SK-N-SH (cell line): ENCODE results near the gene BEND3. TPM values are rescaled to one million over a fixed set of nuclear protein-coding genes. Genes with fewer than 3 reads are reported as not detected.

ENCODE experiments used
- CTCF ChIA-PET: fragments of 300-600, 350-600 bp; formaldehyde crosslinking; extraction: SDS; loops from one replicate; lab custom pipeline; 2021; lab: Yijun Ruan, JAX
- POLR2A ChIA-PET: fragments of 350-600 bp; sonication (Branson Sonifier 250); formaldehyde crosslinking; extraction: SDS; loops from one replicate; lab custom pipeline; 2020; ENCODE audit warnings: antibody characterized with exemption, inconsistent platforms; lab: Yijun Ruan, JAX
- DNase-seq: peaks from one replicate; pipeline ENCODE4 v3.0.0; 2012
- H2AFZ ChIP-seq: fragments of 200-600 bp; sonication (generic); 2 replicates; pipeline ENCODE4 v1.8.1; 2016; ENCODE audit warnings: antibody characterized with exemption, mild to moderate bottlenecking, low read depth
- H3F3A ChIP-seq: fragments of 200-600 bp; sonication (generic); replicated peaks from 2 replicates; pipeline ENCODE3; 2016; ENCODE audit warnings: antibody characterized with exemption, mild to moderate bottlenecking; ENCODE audit not compliant: insufficient read depth
- H3K27ac ChIP-seq, 2 experiments: fragments of 200-500 bp in 1 of 2; fragments of 200-600 bp in 1 of 2; sonication (Bioruptor generic) in 1 of 2; sonication (generic), shearing (Covaris generic) in 1 of 2; 2 replicates each; pipeline versions ENCODE4 v1.5.1 to v1.6.1; 2014 to 2016; ENCODE audit warnings: low read depth in 2 of 2, inconsistent platforms in 1 of 2, low read length in 1 of 2, mild to moderate bottlenecking in 1 of 2, mixed read lengths in 1 of 2
- H3K27me3 ChIP-seq: fragments of 200-600 bp; sonication (generic), shearing (Covaris generic); 2 replicates; pipeline ENCODE4 v1.6.1; 2016; ENCODE audit warnings: mixed run types; ENCODE audit not compliant: insufficient read depth
- H3K36me3 ChIP-seq, 2 experiments: fragments of 200-500 bp in 1 of 2; fragments of 200-600 bp in 1 of 2; sonication (Bioruptor generic) in 1 of 2; sonication (generic) in 1 of 2; replicated peaks in 1 of 2; 2 replicates each; pipeline versions ENCODE3 to v1.5.1; 2014 to 2016; ENCODE audit warnings: low read length in 1 of 2, mild to moderate bottlenecking in 1 of 2; ENCODE audit not compliant: insufficient read depth in 2 of 2, control insufficient read depth in 1 of 2
- H3K4me1 ChIP-seq, 2 experiments: fragments of 200-500 bp in 1 of 2; fragments of 200-600 bp in 1 of 2; sonication (Bioruptor generic) in 1 of 2; sonication (generic), shearing (Covaris generic) in 1 of 2; 2 replicates each; pipeline versions ENCODE4 v1.5.1 to v1.6.1; 2014 to 2016; ENCODE audit warnings: low read depth in 1 of 2, low read length in 1 of 2, mixed run types in 1 of 2; ENCODE audit not compliant: insufficient read depth in 2 of 2, control insufficient read depth in 1 of 2
- H3K4me2 ChIP-seq: fragments of 200-600 bp; sonication (generic), shearing (Covaris generic); 2 replicates; pipeline ENCODE4 v1.6.1; 2017; ENCODE audit warnings: mixed run types
- H3K4me3 ChIP-seq, 2 experiments: fragments of 200-500 bp in 1 of 2; fragments of 200-600 bp in 1 of 2; sonication (Bioruptor generic) in 1 of 2; sonication (generic), shearing (Covaris generic) in 1 of 2; 2 replicates each; pipeline versions ENCODE4 v1.5.1 to v1.8.1; 2014 to 2016; ENCODE audit warnings: low read depth in 2 of 2, inconsistent platforms in 1 of 2, low read length in 1 of 2, mild to moderate bottlenecking in 1 of 2, mixed read lengths in 1 of 2, moderate library complexity in 1 of 2
- H3K79me2 ChIP-seq: fragments of 200-600 bp; sonication (generic); 2 replicates; pipeline ENCODE4 v1.8.1; 2017; ENCODE audit warnings: mild to moderate bottlenecking; ENCODE audit not compliant: insufficient read depth
- H3K9ac ChIP-seq: fragments of 200-600 bp; sonication (generic); 2 replicates; pipeline ENCODE4 v1.6.1; 2017; ENCODE audit warnings: mixed run types
- H3K9me2 ChIP-seq: fragments of 200-600 bp; sonication (generic); 2 replicates; pipeline ENCODE4 v1.6.1; 2017; ENCODE audit warnings: mixed run types
- H3K9me3 ChIP-seq: fragments of 200-600 bp; sonication (generic); 2 replicates; pipeline ENCODE4 v1.6.1; 2017; ENCODE audit warnings: mixed run types, mild to moderate bottlenecking, moderate library complexity
- H4K20me1 ChIP-seq: fragments of 200-600 bp; sonication (generic); 2 replicates; pipeline ENCODE4 v1.6.1; 2017; ENCODE audit warnings: mild to moderate bottlenecking, mixed run types; ENCODE audit not compliant: insufficient read depth
- ELF1 ChIP-seq: IDR thresholded peaks from 2 replicates; pipeline ENCODE4 v1.4.0; 2012
- GABPA ChIP-seq: IDR thresholded peaks from 2 replicates; pipeline ENCODE4 v1.4.0; 2012; ENCODE audit warnings: low read depth, mild to moderate bottlenecking
- GATA2 ChIP-seq: sonication (generic); formaldehyde crosslinking; IDR thresholded peaks from 2 replicates; pipeline ENCODE4 v1.5.0; 2020; ENCODE audit warnings: mild to moderate bottlenecking, missing genetic modification reagents
- IRF3 ChIP-seq: fragments of 150-350 bp; IDR thresholded peaks from 2 replicates; pipeline ENCODE4 v1.6.1; 2016; ENCODE audit warnings: mild to moderate bottlenecking, low read depth, low read length
- MAX ChIP-seq: IDR thresholded peaks from 2 replicates; pipeline ENCODE4 v1.4.0; 2012; ENCODE audit warnings: low read depth
- MEF2A ChIP-seq: IDR thresholded peaks from 2 replicates; pipeline ENCODE4 v1.4.0; 2012; ENCODE audit warnings: low read depth, borderline replicate concordance
- NFIC ChIP-seq: IDR thresholded peaks from 2 replicates; pipeline ENCODE4 v1.4.0; 2012; ENCODE audit warnings: borderline replicate concordance
- NRF1 ChIP-seq: IDR thresholded peaks from 2 replicates; pipeline ENCODE4 v1.6.1; 2012; ENCODE audit warnings: low read depth, mild to moderate bottlenecking, low read length
- PBX3 ChIP-seq: IDR thresholded peaks from 2 replicates; pipeline ENCODE4; 2012
- POLR2AphosphoS5 ChIP-seq: IDR thresholded peaks from 2 replicates; pipeline ENCODE4 v1.6.1; 2012; ENCODE audit warnings: low read depth, low read length
- RAD21 ChIP-seq: IDR thresholded peaks from 2 replicates; pipeline ENCODE4 v1.6.1; 2012; ENCODE audit warnings: mild to moderate bottlenecking, low read length
- REST ChIP-seq: IDR thresholded peaks from 2 replicates; pipeline ENCODE4 v1.6.1; 2012; ENCODE audit warnings: mild to moderate bottlenecking, low read depth, low read length, moderate library complexity
- TCF12 ChIP-seq: IDR thresholded peaks from 2 replicates; pipeline ENCODE4 v1.4.0; 2012
- TEAD4 ChIP-seq: IDR thresholded peaks from 2 replicates; pipeline ENCODE4 v1.4.0; 2012; ENCODE audit warnings: mild to moderate bottlenecking, borderline replicate concordance; ENCODE audit not compliant: insufficient read depth
- USF1 ChIP-seq: IDR thresholded peaks from 2 replicates; pipeline ENCODE4 v1.4.0; 2012; ENCODE audit warnings: low read depth, borderline replicate concordance
- YY1 ChIP-seq: IDR thresholded peaks from 2 replicates; pipeline ENCODE4 v1.4.0; 2012; ENCODE audit warnings: low read depth, mild to moderate bottlenecking
- ZBTB33 ChIP-seq: IDR thresholded peaks from 2 replicates; pipeline ENCODE4 v1.4.0; 2012; ENCODE audit warnings: low read depth, borderline replicate concordance
- WGBS: methylation state at CpG from one replicate; pipeline ENCODE4 v1.1.6; 2017; ENCODE audit warnings: low lambda C conversion rate; 5-methylcytosine and 5-hydroxymethylcytosine counted together
- polyA plus RNA-seq, 3 experiments: library from polyadenylated mRNA; depleted of rRNA; stranded (reverse); fragments of >200 nt; gene quantifications; 2 replicates each; pipeline ENCODE4 v1.2.3, GENCODE V29; 2012

BEND3 gene
- polyA plus RNA-seq, 1 of the 3 experiments (the other 2 are of a cell fraction), result 1.0 TPM

- Histone ChIP-seq H3K4me3 (no peak overlapping the region), H3K79me2 (no peaks in the 10 kb centered on the region), H4K20me1 (no peaks in the 10 kb centered on the region), H3K9me2 (no peaks in the 10 kb centered on the region), H3F3A (no peaks in the 10 kb centered on the region), H3K36me3 (no peaks in the 10 kb centered on the region), H3K4me1 (no peaks in the 10 kb centered on the region; a peak in 1 of 4 replicates), H3K27me3 (no peaks in the 10 kb centered on the region), H2AFZ (no peak overlapping the region), H3K9me3 (no peaks in the 10 kb centered on the region), H3K27ac (no peak overlapping the region), H3K9ac (no peak overlapping the region), H3K4me2 (no peak overlapping the region)
- 93% methylated on average over 4 of the region's 7 CpGs for WGBS
- ChIA-PET CTCF (interaction anchor here (0.6 to 2.3 kb wide), 4 partner anchors 11 to 123 kb away, joined by 3 to 12 read pairs (median 4); no protein-coding TSS in a partner anchor), POLR2A (interaction anchor here (0.7 to 1.5 kb wide), 2 partner anchors 12 to 56 kb away, joined by 3 to 4 read pairs; no protein-coding TSS in a partner anchor)
- TF ChIP-seq TEAD4, result no peak
- no peak for TF ChIP-seq MEF2A
- no peak for TF ChIP-seq REST
- TF ChIP-seq POLR2AphosphoS5, result no peak
- TF ChIP-seq TCF12, result no peak
- TF ChIP-seq NRF1, result no peak
- no peak for TF ChIP-seq MAX
- no peak for TF ChIP-seq ELF1
- no peak for TF ChIP-seq ZBTB33
- no peak for TF ChIP-seq GATA2
- TF ChIP-seq YY1, result no peak
- TF ChIP-seq USF1, result no peak
- TF ChIP-seq GABPA, result no peak
- TF ChIP-seq IRF3, result no peak
- no peak for TF ChIP-seq RAD21
- no peak for TF ChIP-seq PBX3
- TF ChIP-seq NFIC, result no peak
- no peak for DNase-seq
Observed at GRCh38 chr6:107102414-107102805, 12.9 kb downstream of the BEND3 start.
